ENCODE results near the gene KIF22. TPM values are rescaled to one million over a fixed set of nuclear protein-coding genes. Genes with fewer than 3 reads are reported as not detected.

KIF22 gene
- total and polyA plus RNA-seq, 3 donors from 2014 or later = 69.6 to 85.1 (median 79.8) TPM

GRCh38 chr16:29820271-29820701 lies 29.7 kb downstream of the KIF22 start, which contains the start of gene MVP:
Gene MVP (plus strand): TSS chr16:29820462. CDS start chr16:29830550, 10,088 bp downstream.
- H3K4me1 ChIP-seq = peaks cover 57% of the 10 kb centered on the region
- H3K4me3 ChIP-seq = peak within 1 kb of the TSS; percentile 63 to 70
- H3K27me3 ChIP-seq = no peaks in the 10 kb centered on the region
- WGBS, 2 donors = 0 to 26% methylated on average over 1 to 4 of the region's 4 CpGs
- intact Hi-C loops (cut with DNase I; ENCODE audit: low total_unique reads) = no loop called here
- peak within 1 kb of the TSS; percentile 91 to 93 for H3K27ac ChIP-seq
- DNase-seq = peak; percentile 85
- H3K9me3 ChIP-seq = no peaks in the 10 kb centered on the region
- H3K36me3 ChIP-seq (ENCODE audit: low read depth, missing control alignments) = no peaks in the 10 kb centered on the region
- TF ChIP-seq POLR2A (IDR thresholded peaks at IDR 0.05) (no peak), CTCF (IDR thresholded peaks at IDR 0.05) (no peak)

GRCh38 chr16:29820730-29821642 lies 30.4 kb downstream of the KIF22 start:
- no peaks in the 10 kb centered on the region for H3K9me3 ChIP-seq
- DNase-seq = peak; percentile 87
- no peaks in the 10 kb centered on the region for H3K27me3 ChIP-seq
- intact Hi-C loops (cut with DNase I; ENCODE audit: low total_unique reads) = no loop called here
- peak overlapping the region; percentile 91 to 93 for H3K27ac ChIP-seq
- TF ChIP-seq CTCF (IDR thresholded peaks at IDR 0.05) (no peak), POLR2A (IDR thresholded peaks at IDR 0.05) (no peak)
- no peaks in the 10 kb centered on the region for H3K36me3 ChIP-seq (ENCODE audit: low read depth, missing control alignments)
- 21 to 38% methylated on average over 7 to 11 of the region's 11 CpGs for WGBS, 2 donors
- H3K4me1 ChIP-seq = peaks cover 63% of the 10 kb centered on the region
- peak overlapping the region; percentile 63 to 70 for H3K4me3 ChIP-seq

- Histone ChIP-seq H3K36me3 (ENCODE audit: low read depth, missing control alignments) (no peaks in the 10 kb centered on the region), H3K4me3 (peak overlapping the region; percentile 63 to 70), H3K27me3 (no peaks in the 10 kb centered on the region), H3K9me3 (no peaks in the 10 kb centered on the region), H3K27ac (peak overlapping the region; percentile 91 to 93), H3K4me1 (peaks cover 70% of the 10 kb centered on the region)
- 27% methylated on average over 7 of the region's 7 CpGs for WGBS, 2 donors
- DNase-seq = no peak
- TF ChIP-seq POLR2A (IDR thresholded peaks at IDR 0.05) (no peak), CTCF (IDR thresholded peaks at IDR 0.05) (no peak)
- intact Hi-C loops (cut with DNase I; ENCODE audit: low total_unique reads) = no loop called here
Measured at GRCh38 chr16:29821643-29822115, 31.1 kb downstream of the KIF22 start.

- WGBS, 2 donors = 29 to 39% methylated on average over 7 of the region's 7 CpGs
- intact Hi-C loops (cut with DNase I; ENCODE audit: low total_unique reads) = no loop called here
- Histone ChIP-seq H3K36me3 (ENCODE audit: low read depth, missing control alignments) (no peaks in the 10 kb centered on the region), H3K27ac (peak overlapping the region; percentile 88 to 91), H3K4me3 (no peak overlapping the region), H3K27me3 (no peaks in the 10 kb centered on the region), H3K4me1 (peaks cover 84% of the 10 kb centered on the region), H3K9me3 (no peaks in the 10 kb centered on the region)
- no peak for DNase-seq
- TF ChIP-seq POLR2A (IDR thresholded peaks at IDR 0.05) (no peak), CTCF (IDR thresholded peaks at IDR 0.05) (no peak)
Measured at GRCh38 chr16:29824589-29825144, 34.1 kb downstream of the KIF22 start.
